ENCODE data around the gene BNC2.

GRCh38 chr9:16421532-16421931 lies 448.9 kb downstream of the BNC2 start:
- TF ChIP-seq CTCF (IDR thresholded peaks at IDR 0.05) (no peak), POLR2AphosphoS5 (IDR thresholded peaks at IDR 0.05) (no peak), POLR2A (IDR thresholded peaks at IDR 0.05) (no peak)
